ENCODE measurements around the gene CFAP74.

DNA sequence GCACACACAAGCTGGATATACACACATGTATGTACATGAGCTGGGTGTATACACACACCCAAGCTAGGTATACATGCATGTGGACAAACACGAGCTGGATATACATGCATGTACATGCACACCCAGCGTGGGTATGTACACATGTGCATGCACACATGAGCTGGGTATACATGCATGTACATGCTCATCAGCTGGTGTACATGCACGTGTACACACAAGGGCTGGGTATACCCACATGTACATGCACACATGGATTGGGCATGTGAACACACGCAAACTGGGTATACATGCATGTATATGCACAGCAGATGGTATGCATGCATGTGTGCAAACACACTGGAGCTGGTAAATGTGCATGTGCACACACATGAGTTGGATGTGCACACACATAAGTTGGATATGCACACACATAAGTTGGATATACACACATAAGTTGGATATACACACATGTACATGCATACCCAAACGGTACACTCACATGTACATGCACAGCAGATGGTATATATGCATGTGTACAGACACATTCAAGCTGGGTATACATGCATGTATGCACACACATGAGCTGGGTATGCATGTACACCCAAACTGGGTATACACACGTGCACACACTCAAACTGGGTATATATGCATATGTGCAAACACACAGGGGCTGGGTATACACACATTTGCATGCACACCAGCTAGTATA is 105.2 kb downstream of the CFAP74 start:
- TF ChIP-seq, protein P1, sequence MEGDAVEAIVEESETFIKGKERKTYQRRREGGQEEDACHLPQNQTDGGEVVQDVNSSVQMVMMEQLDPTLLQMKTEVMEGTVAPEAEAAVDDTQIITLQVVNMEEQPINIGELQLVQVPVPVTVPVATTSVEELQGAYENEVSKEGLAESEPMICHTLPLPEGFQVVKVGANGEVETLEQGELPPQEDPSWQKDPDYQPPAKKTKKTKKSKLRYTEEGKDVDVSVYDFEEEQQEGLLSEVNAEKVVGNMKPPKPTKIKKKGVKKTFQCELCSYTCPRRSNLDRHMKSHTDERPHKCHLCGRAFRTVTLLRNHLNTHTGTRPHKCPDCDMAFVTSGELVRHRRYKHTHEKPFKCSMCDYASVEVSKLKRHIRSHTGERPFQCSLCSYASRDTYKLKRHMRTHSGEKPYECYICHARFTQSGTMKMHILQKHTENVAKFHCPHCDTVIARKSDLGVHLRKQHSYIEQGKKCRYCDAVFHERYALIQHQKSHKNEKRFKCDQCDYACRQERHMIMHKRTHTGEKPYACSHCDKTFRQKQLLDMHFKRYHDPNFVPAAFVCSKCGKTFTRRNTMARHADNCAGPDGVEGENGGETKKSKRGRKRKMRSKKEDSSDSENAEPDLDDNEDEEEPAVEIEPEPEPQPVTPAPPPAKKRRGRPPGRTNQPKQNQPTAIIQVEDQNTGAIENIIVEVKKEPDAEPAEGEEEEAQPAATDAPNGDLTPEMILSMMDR (IDR thresholded peaks at IDR 0.05), result no peak
- TF ChIP-seq POLR2A (IDR thresholded peaks at IDR 0.05), result no peak

Data from Peyer's patch (tissue), 4 donors.